ENCODE measurements around the gene DYNC1H1. TPM values are rescaled to one million over a fixed set of nuclear protein-coding genes. Genes with fewer than 3 reads are reported as not detected.

Gene DYNC1H1
- total RNA-seq, 1 donor from 2014 or later, result 783 TPM

DNA sequence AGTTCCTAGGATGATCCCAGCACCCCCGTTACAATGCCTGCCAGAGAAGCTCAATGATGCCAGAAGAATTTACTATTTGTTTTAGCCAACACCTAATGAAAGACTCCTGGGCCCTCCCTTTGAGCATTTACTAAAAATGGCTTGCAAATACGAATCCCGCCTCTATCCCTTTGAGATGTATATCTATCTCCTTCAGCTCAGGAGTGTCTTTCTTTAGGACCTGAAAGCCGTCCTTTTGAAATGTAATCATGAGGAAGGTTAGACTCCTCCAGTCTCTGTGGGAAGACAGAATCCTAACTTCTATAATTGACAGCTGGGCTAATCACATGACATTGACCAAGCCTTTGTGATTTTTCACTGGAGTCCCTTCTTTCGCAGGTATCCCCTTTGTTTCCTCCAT lies 19.2 kb upstream of the DYNC1H1 start:
- TF ChIP-seq, protein P1, sequence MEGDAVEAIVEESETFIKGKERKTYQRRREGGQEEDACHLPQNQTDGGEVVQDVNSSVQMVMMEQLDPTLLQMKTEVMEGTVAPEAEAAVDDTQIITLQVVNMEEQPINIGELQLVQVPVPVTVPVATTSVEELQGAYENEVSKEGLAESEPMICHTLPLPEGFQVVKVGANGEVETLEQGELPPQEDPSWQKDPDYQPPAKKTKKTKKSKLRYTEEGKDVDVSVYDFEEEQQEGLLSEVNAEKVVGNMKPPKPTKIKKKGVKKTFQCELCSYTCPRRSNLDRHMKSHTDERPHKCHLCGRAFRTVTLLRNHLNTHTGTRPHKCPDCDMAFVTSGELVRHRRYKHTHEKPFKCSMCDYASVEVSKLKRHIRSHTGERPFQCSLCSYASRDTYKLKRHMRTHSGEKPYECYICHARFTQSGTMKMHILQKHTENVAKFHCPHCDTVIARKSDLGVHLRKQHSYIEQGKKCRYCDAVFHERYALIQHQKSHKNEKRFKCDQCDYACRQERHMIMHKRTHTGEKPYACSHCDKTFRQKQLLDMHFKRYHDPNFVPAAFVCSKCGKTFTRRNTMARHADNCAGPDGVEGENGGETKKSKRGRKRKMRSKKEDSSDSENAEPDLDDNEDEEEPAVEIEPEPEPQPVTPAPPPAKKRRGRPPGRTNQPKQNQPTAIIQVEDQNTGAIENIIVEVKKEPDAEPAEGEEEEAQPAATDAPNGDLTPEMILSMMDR (IDR thresholded peaks at IDR 0.05; ENCODE audit: insufficient read depth, low read length, poor library complexity, severe bottlenecking), result no peak
- Histone ChIP-seq H3K36me3 (ENCODE audit: control insufficient read depth, insufficient read depth, low read length) (no peaks in the 10 kb centered on the region), H3K4me3 (ENCODE audit: low read depth, low read length) (no peak overlapping the region), H3K27me3 (ENCODE audit: control insufficient read depth, insufficient read depth, low read length) (peaks cover 2% of the 10 kb centered on the region)
- no peak for DNase-seq (ENCODE audit: low read depth)

DNA sequence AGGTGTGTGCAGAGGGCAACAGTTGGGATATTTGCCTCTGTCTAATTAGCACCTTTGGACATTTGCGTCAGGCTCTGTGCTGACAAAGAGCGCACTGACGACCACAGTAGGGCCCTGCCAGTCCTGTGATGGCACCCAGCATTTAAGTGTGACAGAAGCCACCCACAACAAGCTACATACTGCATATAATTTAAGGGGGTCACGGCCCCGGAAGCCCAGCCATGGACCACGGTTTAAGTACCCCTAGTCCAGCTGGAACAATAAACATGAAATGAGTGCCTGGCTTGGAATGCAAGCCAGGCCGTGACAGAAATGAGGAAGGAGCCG lies 16.8 kb upstream of the DYNC1H1 start:
- Histone ChIP-seq H3K27me3 (ENCODE audit: control insufficient read depth, insufficient read depth, low read length) (peaks cover 2% of the 10 kb centered on the region), H3K36me3 (ENCODE audit: control insufficient read depth, insufficient read depth, low read length) (no peaks in the 10 kb centered on the region), H3K4me3 (ENCODE audit: low read depth, low read length) (peak overlapping the region; percentile 80)
- TF ChIP-seq, protein P1 (IDR thresholded peaks at IDR 0.05; ENCODE audit: insufficient read depth, low read length, poor library complexity, severe bottlenecking), result no peak
- no peak for DNase-seq (ENCODE audit: low read depth)

DNA sequence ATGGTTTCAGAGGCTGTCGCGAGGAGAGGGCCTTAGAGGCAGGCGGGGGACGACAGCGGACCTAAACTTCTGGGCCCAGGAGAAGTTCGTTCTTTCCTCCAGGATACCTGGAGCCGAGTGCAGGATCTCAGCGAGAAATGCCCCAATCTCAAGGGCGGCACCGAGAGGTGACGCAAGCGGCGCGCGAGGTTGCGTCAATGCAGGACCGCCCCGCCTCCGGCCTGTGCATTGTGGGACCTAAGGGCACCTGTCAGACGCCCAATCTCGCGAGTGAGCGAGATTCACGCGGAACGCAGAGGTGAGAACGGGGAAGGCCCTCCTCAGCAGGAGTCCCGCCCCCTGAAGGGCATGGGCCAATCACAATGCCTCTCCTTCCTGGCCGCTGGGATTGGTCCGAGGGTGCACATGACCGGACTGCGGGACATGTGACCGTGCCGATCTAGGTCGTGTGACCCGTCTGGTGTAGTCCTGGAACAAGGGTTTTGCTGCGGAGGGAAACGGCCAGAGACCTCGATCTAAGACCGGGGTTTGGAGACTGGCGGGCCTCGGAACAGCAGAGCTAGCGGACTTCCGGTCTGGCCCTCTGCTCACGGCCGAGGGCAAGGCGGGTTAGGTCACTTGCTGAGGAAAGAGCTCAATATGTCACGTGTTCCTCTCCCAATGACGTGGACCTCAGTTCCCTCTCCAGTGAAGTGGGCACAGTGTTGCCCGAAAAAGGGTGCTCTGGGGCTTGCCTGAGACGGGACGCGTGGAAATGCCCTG lies 16.3 kb upstream of the DYNC1H1 start:
- H3K4me3 ChIP-seq (ENCODE audit: low read depth, low read length), result peak overlapping the region; percentile 85
- TF ChIP-seq, protein P1 (IDR thresholded peaks at IDR 0.05; ENCODE audit: insufficient read depth, low read length, poor library complexity, severe bottlenecking), result no peak
- H3K27me3 ChIP-seq (ENCODE audit: control insufficient read depth, insufficient read depth, low read length), result no peaks in the 10 kb centered on the region
- H3K36me3 ChIP-seq (ENCODE audit: control insufficient read depth, insufficient read depth, low read length), result no peaks in the 10 kb centered on the region
- peak; percentile 99 for DNase-seq (ENCODE audit: low read depth)

DNA sequence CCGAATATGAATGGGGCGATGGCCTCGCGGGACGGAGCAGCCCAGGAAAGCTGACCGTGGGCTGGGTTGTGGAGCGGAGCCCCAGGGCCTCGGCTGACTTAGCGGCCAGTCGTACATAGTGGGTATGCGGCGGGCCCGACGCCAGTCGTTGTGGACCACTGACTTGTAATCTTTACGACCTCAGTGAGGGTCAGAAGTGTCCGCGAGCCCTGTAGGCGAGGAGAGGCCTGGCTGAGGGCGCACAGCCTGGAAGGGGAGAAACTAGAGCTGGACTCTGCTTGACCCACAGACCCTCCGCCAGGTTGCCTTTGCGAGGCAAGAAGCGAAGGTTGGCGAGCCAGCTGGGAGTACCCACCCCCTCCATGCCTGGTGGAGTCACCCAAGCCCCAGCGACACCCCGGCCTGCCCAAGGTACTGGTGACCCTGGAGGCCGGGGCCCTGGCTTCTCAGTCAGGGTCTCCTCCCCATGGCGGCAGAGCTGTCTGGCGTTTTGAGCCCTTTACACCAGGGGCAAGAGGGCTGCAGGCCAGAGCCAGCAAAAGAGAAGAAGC lies 15.6 kb upstream of the DYNC1H1 start:
- H3K36me3 ChIP-seq (ENCODE audit: control insufficient read depth, insufficient read depth, low read length), result no peaks in the 10 kb centered on the region
- peak overlapping the region; percentile 85 for H3K4me3 ChIP-seq (ENCODE audit: low read depth, low read length)
- no peak for DNase-seq (ENCODE audit: low read depth)
- H3K27me3 ChIP-seq (ENCODE audit: control insufficient read depth, insufficient read depth, low read length), result no peaks in the 10 kb centered on the region
- TF ChIP-seq, protein P1 (IDR thresholded peaks at IDR 0.05; ENCODE audit: insufficient read depth, low read length, poor library complexity, severe bottlenecking), result no peak

DNA sequence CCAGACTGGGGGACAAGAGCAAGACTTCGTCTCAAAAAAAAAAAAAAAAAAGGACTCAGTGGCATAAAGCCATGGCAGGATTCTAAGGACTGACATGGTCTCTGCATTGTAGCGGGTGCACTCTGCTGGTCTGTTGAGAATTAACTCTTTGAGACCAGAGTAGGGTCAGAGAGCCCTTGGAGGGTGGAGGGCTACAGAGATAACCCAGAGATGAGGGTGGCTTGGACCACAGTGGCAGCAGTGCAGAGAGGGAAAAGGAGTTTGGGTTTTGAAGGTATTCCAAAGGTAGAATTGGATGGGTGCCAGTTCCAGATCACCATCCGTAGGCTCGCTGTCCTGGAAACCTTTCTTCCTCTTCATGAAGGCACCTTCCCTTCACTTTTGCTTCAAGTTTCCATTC lies 14.3 kb upstream of the DYNC1H1 start:
- H3K4me3 ChIP-seq (ENCODE audit: low read depth, low read length), result no peak overlapping the region
- TF ChIP-seq, protein P1 (IDR thresholded peaks at IDR 0.05; ENCODE audit: insufficient read depth, low read length, poor library complexity, severe bottlenecking), result no peak
- DNase-seq (ENCODE audit: low read depth), result no peak
- no peaks in the 10 kb centered on the region for H3K27me3 ChIP-seq (ENCODE audit: control insufficient read depth, insufficient read depth, low read length)
- H3K36me3 ChIP-seq (ENCODE audit: control insufficient read depth, insufficient read depth, low read length), result no peaks in the 10 kb centered on the region
